B cell (primary cell): ENCODE data around the gene CDX1. TPM values are rescaled to one million over a fixed set of nuclear protein-coding genes. Genes with fewer than 3 reads are reported as not detected.

Experiments used
- ATAC-seq: fragments of 200-7000 bp; cut with Tn5 transposase; one replicate; pipeline ENCODE4 v1.10.0; 2021; ENCODE audit warnings: low read depth, mild to moderate bottlenecking, moderate number of reproducible peaks, moderate library complexity
- CTCF ChIA-PET: fragments of 350-600 bp; sonication (Branson Sonifier 250); formaldehyde crosslinking; loops from one replicate; lab custom pipeline; 2021; ENCODE audit warnings: antibody characterized with exemption, inconsistent platforms; lab: Charles Lee
- POLR2A ChIA-PET: fragments of 350-600 bp; sonication (Branson Sonifier 250); formaldehyde crosslinking; loops from one replicate; lab custom pipeline; 2021; ENCODE audit warnings: antibody characterized with exemption; lab: Charles Lee
- DNase-seq: peaks from one replicate; pipeline ENCODE4 v3.0.0; 2013
- H2AFZ ChIP-seq: 2 replicates; pipeline ENCODE4 v1.6.1; 2012; ENCODE audit warnings: mild to moderate bottlenecking, low read depth, low read length; ENCODE audit not compliant: insufficient read depth, poor library complexity, severe bottlenecking
- H3K27ac ChIP-seq, 2 donors: 1 replicate in 1 of 2; 2 replicates in 1 of 2; pipeline ENCODE4 v1.5.1; 2012 to 2013; ENCODE audit warnings: low read length in 2 of 2, mild to moderate bottlenecking in 2 of 2, moderate library complexity in 1 of 2
- H3K27me3 ChIP-seq, 4 experiments: fragments of 200-600 bp in 1 of 4; sonication (generic) in 1 of 4; replicated peaks in 1 of 4; 1 replicate in 2 of 4; 2 replicates in 2 of 4; pipeline versions ENCODE4 v1.6.1 to v1.7.0; 2013 to 2016; ENCODE audit warnings: low read length in 3 of 4, mild to moderate bottlenecking in 2 of 4, mixed read lengths in 1 of 4, moderate library complexity in 1 of 4; ENCODE audit not compliant: insufficient read depth in 4 of 4, control insufficient read depth in 3 of 4; ENCODE audit errors: control extremely low read depth in 1 of 4
- H3K36me3 ChIP-seq, 2 experiments: replicated peaks in 1 of 2; 1 replicate in 1 of 2; 2 replicates in 1 of 2; pipeline versions ENCODE4 v1.6.1 to v1.7.1; 2013; ENCODE audit warnings: low read length in 1 of 2; ENCODE audit not compliant: insufficient read depth in 2 of 2, control insufficient read depth in 1 of 2; ENCODE audit errors: control extremely low read depth in 1 of 2, extremely low read depth in 1 of 2
- H3K4me1 ChIP-seq, 2 donors: fragments of 200-600 bp in 1 of 2; sonication (generic) in 1 of 2; 1 replicate in 1 of 2; 2 replicates in 1 of 2; pipeline versions ENCODE4 v1.5.1 to v1.6.1; 2013 to 2017; ENCODE audit warnings: low read length in 2 of 2; ENCODE audit not compliant: control insufficient read depth in 2 of 2, insufficient read depth in 2 of 2
- H3K4me2 ChIP-seq: replicated peaks from 2 replicates; pipeline ENCODE3; 2012; ENCODE audit warnings: mild to moderate bottlenecking, low read depth, low read length; ENCODE audit not compliant: poor library complexity, severe bottlenecking
- H3K4me3 ChIP-seq, 5 experiments: fragments of 200-600 bp in 1 of 5; sonication (generic) in 1 of 5; 1 replicate in 3 of 5; 2 replicates in 2 of 5; pipeline versions ENCODE4 v1.5.1 to v1.7.0; 2011 to 2016; ENCODE audit warnings: low read length in 4 of 5, mild to moderate bottlenecking in 4 of 5, low read depth in 2 of 5, control low read depth in 1 of 5, moderate library complexity in 1 of 5; ENCODE audit not compliant: insufficient read depth in 1 of 5; ENCODE audit errors: control extremely low read depth in 1 of 5, extremely low read depth in 1 of 5
- H3K79me2 ChIP-seq: fragments of 200-600 bp; sonication (generic); one replicate; pipeline ENCODE4 v1.6.0; 2016; ENCODE audit warnings: low read length; ENCODE audit not compliant: control insufficient read depth, insufficient read depth
- H3K9ac ChIP-seq: fragments of 200-600 bp; sonication (generic); 2 replicates; pipeline ENCODE4 v1.6.1; 2017; ENCODE audit warnings: mild to moderate bottlenecking, low read length, moderate library complexity
- H3K9me3 ChIP-seq, 3 donors: one replicate each; pipeline versions ENCODE4 v1.6.1 to v1.7.1; 2013; ENCODE audit warnings: low read length in 2 of 3; ENCODE audit not compliant: control insufficient read depth in 2 of 3, insufficient read depth in 1 of 3; ENCODE audit errors: control extremely low read depth in 1 of 3
- H4K20me1 ChIP-seq: 2 replicates; pipeline ENCODE4 v1.6.0; 2012; ENCODE audit warnings: mild to moderate bottlenecking, low read length; ENCODE audit not compliant: insufficient read depth, control insufficient read depth, poor library complexity, severe bottlenecking
- H3K27ac Mint-ChIP-seq: one replicate; pipeline ENCODE4 v1.8.0; 2021; ENCODE audit warnings: mixed read lengths
- H3K27me3 Mint-ChIP-seq: one replicate; pipeline ENCODE4 v1.8.0; 2021; ENCODE audit warnings: mixed read lengths
- H3K4me1 Mint-ChIP-seq: one replicate; pipeline ENCODE4 v1.8.0; 2021; ENCODE audit warnings: mixed read lengths
- H3K4me3 Mint-ChIP-seq: one replicate; pipeline ENCODE4 v1.8.0; 2021; ENCODE audit warnings: mixed read lengths
- H3K9me3 Mint-ChIP-seq: one replicate; pipeline ENCODE4 v1.8.0; 2022; ENCODE audit warnings: mixed read lengths; ENCODE audit not compliant: insufficient read depth
- CTCF ChIP-seq: fragments of 200-600 bp; IDR thresholded peaks from one replicate; pipeline ENCODE4 v1.8.0; 2022; ENCODE audit warnings: antibody characterized with exemption, mild to moderate bottlenecking
- EZH2 ChIP-seq: IDR thresholded peaks from 2 replicates; pipeline ENCODE4 v1.6.1; 2012; ENCODE audit warnings: borderline replicate concordance, low read depth, mild to moderate bottlenecking, moderate library complexity, low read length; ENCODE audit not compliant: insufficient read depth, poor library complexity, severe bottlenecking
- WGBS: methylation state at CpG from one replicate; pipeline ENCODE4 v1.1.5; 2013; ENCODE audit warnings: missing lambda C conversion rate; ENCODE audit not compliant: insufficient coverage; 5-methylcytosine and 5-hydroxymethylcytosine counted together
- intact Hi-C: fragments of 100-400 bp; cut with micrococcal nuclease; formaldehyde crosslinking; loops from one replicate; pipeline ENCODE4 v1.10.0; 2022
- polyA plus RNA-seq: library from polyadenylated mRNA; depleted of rRNA; stranded (reverse); fragments of >200 nt; gene quantifications from 2 replicates; pipeline ENCODE4 v1.2.3, GENCODE V29; 2012
- total RNA-seq, 2 donors: library from RNA; stranded (reverse); fragments of 120-200 nt in 1 of 2; gene quantifications; 1 replicate in 1 of 2; 2 replicates in 1 of 2; pipeline versions ENCODE4 v1.2.3 to v1.2.4, GENCODE V29; 2013 to 2022

The CDX1 gene
- total and polyA plus RNA-seq, 2 donors (not counting 1 experiment from before 2014, with no cell fraction given): not detected

GRCh38 chr5:150227036-150227435, 60.5 kb downstream of the CDX1 start:
- no peaks in the 10 kb centered on the region for H3K9me3 ChIP-seq
- DNase-seq (no peak), ATAC-seq (no peak)
- ChIA-PET POLR2A (no interaction called here), CTCF (no interaction called here)
- 100% methylated on average over 1 of the region's 5 CpGs for WGBS
- intact Hi-C loops: no loop called here
- H2AFZ ChIP-seq: no peak overlapping the region
- no peaks in the 10 kb centered on the region for H3K27me3 ChIP-seq
- H3K4me3 ChIP-seq: no peak overlapping the region
- no peak overlapping the region for H3K27ac Mint-ChIP-seq
- no peaks in the 10 kb centered on the region for H3K4me1 ChIP-seq
- H3K27ac ChIP-seq: no peak overlapping the region
- H3K9ac ChIP-seq: no peak overlapping the region
- H3K9me3 Mint-ChIP-seq: no peaks in the 10 kb centered on the region
- TF ChIP-seq CTCF (no peak), EZH2 (no peak)
- no peaks in the 10 kb centered on the region for H3K27me3 Mint-ChIP-seq
- no peak overlapping the region for H3K4me2 ChIP-seq
- H4K20me1 ChIP-seq: no peaks in the 10 kb centered on the region
- H3K4me1 Mint-ChIP-seq: no peaks in the 10 kb centered on the region
- no peaks in the 10 kb centered on the region for H3K79me2 ChIP-seq
- no peaks in the 10 kb centered on the region for H3K36me3 ChIP-seq
- no peak overlapping the region for H3K4me3 Mint-ChIP-seq

- no peak overlapping the region for H3K27ac ChIP-seq
- H3K4me3 ChIP-seq: no peak overlapping the region
- no peak overlapping the region for H2AFZ ChIP-seq
- no peaks in the 10 kb centered on the region for H3K79me2 ChIP-seq
- ATAC-seq (no peak), DNase-seq (no peak)
- no peaks in the 10 kb centered on the region for H3K4me1 ChIP-seq
- H3K4me1 Mint-ChIP-seq: no peaks in the 10 kb centered on the region
- whole genome bisulfite sequencing: 89% methylated on average over 8 of the region's 11 CpGs
- ChIA-PET CTCF (no interaction called here), POLR2A (no interaction called here)
- H4K20me1 ChIP-seq: no peaks in the 10 kb centered on the region
- H3K9me3 Mint-ChIP-seq: no peaks in the 10 kb centered on the region
- H3K9me3 ChIP-seq: no peaks in the 10 kb centered on the region
- no peak overlapping the region for H3K9ac ChIP-seq
- intact Hi-C loops: no loop called here
- TF ChIP-seq EZH2: no peak
- TF ChIP-seq CTCF: no peak
- H3K27ac Mint-ChIP-seq: no peak overlapping the region
- no peaks in the 10 kb centered on the region for H3K27me3 ChIP-seq
- H3K27me3 Mint-ChIP-seq: no peaks in the 10 kb centered on the region
- no peak overlapping the region for H3K4me3 Mint-ChIP-seq
- H3K36me3 ChIP-seq: no peaks in the 10 kb centered on the region
- H3K4me2 ChIP-seq: no peak overlapping the region
Measured at GRCh38 chr5:150227606-150228273, 61.2 kb downstream of the CDX1 start.
